SHP77 (cell line): Measurements from ENCODE around the gene SCD5.

Experiments used
- DNase-seq, 2 experiments: peaks; one replicate each; lab custom pipeline; 2025; lab: John Stamatoyannopoulos, UW

The SCD5 gene

GRCh38 chr4:82630079-82630478 is 168.5 kb downstream of the SCD5 start:
- no peak for DNase-seq

GRCh38 chr4:82629238-82630000 is 169.2 kb downstream of the SCD5 start:
- DNase-seq = no peak

DNA sequence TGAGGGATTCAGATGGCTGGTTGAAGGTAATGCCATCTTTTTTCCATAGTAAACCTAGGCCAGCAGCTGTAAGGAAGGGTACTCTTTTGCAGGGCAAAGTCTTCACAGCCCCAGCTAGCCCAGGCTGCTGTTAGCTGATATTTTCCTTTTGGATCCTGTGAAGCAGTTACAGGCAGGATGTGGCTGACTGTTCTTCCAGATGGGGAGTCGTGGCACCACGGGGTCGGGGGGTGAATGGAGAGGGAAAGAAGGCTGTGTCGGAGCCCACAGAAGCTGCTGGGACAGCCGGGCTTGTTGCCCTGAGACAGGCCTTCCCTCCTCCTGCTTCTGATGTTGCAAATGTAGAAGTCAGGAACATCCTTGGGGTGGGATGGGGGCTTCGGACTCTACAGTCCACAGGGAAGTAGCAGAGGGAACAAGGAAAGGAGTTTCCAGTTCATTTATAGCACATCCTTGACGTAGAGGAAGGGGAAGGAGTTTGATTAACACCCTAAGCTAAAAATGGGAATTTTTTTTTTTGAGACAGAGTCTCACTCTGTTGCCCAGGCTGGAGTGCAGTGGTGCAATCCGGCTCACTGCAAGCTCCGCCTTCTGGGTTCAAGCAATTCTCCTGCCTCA is 172.2 kb downstream of the SCD5 start:
- no peak for DNase-seq

DNA sequence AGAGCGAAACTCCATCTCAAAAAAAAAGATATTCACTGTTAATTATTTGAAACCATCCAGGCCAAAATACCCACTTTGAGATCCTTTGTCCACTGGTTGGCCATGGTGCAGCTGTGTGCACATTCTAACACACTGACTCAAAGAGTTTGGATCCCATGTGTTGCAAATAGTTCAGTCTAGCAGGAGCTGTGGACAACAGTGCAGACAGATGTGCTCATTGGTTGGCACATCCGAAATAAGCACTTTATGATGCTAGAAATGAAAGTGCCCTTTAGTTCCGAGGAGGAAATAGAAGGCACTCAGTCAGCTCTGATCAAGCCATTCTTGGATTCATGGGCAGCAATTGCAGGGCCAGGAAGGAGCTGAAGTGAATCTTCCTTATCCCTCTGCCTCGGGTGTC is 173.8 kb downstream of the SCD5 start:
- no peak for DNase-seq

DNA sequence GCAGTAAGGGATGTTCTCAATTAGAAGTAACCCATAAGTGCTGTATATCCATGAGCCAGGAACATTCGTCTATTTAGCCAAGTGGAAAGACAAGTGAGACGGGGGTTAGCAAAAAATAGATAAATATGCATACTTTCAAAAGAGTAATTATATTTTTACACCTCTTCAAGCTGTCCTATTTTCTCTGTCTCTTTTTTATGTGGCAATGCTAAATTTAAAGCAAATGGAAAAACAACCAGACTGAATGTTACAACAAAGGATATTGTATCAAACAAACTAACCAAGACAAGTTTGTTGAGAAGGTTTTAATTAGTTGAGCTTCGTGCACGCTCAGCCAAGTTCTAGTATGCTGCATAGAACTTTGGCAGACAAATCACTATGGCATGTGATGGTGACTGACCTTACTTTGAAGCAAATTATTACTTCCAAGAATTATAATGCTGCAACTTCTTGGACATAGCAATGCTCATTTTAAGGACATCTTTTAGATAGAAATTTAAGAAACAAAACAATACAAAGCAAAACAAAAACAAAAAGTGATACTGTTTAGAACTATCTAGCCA is 175.4 kb downstream of the SCD5 start:
- no peak for DNase-seq

DNA sequence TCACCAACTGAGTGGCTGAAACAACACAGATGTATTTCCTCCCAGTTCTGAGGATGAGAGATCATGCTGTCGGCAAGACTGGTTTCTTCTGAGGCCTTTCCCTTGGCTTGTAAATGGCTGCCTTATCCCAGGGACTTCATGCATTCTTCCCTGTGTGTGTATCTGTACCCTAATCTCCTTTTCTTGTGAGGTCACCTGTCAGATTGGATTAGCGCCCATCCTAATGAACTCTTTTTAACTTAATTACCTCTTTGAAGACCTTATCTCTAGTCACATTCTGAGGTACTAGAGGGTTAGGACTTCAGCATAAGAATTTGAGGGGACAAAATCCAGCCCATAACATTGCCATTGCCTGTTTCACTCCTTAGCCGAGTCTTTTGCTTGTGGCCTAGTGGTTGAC is 177.3 kb downstream of the SCD5 start:
- no peak for DNase-seq

DNA sequence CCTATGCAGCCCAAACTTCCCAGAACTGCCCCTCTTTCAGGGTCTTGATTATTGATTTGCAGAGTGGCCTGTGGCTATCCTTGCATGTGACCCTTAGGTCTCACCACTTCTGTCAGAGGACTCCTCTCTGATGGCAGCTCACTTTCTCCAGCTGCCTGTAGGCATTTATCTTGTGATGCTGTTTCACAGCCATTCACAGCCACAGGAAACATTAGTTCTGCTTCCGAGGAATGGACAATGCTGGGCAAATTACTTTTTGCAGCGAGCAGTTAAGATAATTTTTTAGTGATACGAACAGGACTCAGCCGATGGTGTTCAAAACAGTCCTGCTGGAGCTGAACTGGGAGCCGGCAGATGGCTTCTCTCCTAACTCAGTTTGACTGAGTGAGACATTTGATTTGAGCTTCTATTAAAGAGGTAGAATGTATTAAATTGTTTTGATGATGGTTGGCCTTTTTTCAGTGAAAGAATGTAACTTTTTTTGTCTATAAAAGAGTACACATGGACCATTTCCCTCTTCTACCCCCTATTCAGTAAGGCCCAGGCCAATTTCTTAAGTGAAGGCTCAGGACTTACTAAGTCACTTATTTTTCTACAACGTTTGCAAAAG is 178.4 kb downstream of the SCD5 start:
- DNase-seq = no peak

DNA sequence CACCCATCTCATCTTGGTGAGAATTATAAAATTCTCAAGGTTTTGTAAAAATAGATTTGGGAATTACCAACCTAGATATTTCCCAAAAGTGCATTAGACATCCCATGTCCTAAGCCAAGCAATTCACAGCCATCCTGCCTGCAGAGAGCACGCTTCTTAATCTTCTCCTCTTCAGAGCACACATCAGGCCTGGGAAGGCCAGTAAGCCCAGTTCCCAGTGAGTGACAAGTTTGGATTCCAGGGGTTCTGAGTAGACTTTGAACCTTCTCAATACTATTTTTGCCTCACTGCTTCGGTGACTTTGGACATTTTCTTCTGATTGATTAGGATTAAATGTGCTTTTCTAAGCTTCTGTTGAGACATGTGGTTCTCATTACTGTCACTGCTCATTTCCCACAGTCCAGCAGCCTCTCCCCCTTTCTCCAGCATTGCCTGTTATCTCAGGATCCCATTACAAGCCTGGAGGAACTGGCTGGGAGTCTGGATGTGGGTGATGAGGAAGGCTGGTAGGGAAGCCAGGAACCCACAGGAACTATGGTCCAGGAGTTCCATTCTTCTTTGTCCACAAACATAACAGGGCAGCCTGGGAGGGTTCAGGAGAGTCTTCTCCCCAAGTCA is 180.4 kb downstream of the SCD5 start:
- no peak for DNase-seq

- no peak for DNase-seq
Measured at GRCh38 chr4:82614838-82615449, 183.7 kb downstream of the SCD5 start.

DNA sequence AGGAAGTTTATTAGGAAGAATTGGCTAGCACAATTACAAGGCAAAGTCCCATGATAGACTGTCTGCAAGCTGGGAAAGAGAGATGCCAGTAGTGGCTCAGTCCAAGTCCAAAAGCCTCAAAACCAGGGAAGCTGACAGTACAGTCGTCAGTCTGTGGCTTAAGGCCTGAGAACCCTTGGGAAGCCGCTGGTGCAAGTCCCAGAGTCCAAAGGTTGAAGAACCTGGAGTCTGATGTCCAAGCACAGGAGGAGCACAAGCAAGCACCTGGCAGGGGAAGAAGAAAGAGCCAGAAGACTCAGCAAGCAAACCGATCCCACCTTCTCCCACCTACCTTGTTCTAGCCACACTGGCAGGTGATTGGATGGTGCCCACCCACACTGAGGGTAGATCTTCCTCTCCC is 185.5 kb downstream of the SCD5 start:
- no peak for DNase-seq

DNA sequence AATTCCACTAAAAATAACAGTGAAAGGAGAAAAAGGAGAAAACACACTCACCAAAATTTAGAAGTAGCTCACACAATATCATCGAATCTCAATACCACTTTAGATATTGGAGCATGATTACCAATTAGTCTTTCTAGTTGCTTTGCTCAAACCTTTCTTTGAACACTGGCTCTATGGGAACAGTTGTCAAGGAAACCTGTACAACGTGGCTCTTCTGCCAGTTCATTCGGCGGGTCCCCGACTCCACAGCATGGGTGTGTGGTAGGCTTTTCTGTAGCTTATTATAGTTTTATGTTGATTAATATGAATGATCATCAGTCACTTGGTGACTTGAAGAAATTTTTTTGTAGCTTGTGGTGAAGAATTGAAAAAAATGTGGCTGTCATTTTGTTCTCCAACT is 186.6 kb downstream of the SCD5 start:
- no peak for DNase-seq

GRCh38 chr4:82611527-82611926 is 187.1 kb downstream of the SCD5 start:
- DNase-seq = no peak

GRCh38 chr4:82610041-82610440 is 188.6 kb downstream of the SCD5 start:
- DNase-seq = no peak

- no peak for DNase-seq
Measured at GRCh38 chr4:82606622-82607021, 192.0 kb downstream of the SCD5 start.

DNA sequence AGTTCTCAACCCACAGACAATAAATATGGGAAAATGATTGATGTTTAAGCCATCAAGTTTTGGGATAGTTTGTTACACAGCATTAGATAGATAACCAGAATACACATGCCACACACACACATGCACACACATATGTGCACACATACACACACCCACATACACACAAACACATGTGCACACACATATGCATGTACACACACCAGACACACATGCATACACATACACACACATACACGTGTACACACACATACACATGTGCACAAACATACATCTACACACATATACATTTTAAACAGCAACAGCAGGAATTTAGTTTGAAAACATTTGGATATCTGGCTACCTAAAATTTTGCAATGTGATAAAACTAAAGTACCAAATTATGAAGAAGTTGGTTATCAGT is 194.1 kb downstream of the SCD5 start:
- no peak for DNase-seq

- DNase-seq = no peak
Measured at GRCh38 chr4:82601242-82602015, 197.2 kb downstream of the SCD5 start.

GRCh38 chr4:82599336-82599735 is 199.3 kb downstream of the SCD5 start:
- DNase-seq = peak; percentile 28 to 47

DNA sequence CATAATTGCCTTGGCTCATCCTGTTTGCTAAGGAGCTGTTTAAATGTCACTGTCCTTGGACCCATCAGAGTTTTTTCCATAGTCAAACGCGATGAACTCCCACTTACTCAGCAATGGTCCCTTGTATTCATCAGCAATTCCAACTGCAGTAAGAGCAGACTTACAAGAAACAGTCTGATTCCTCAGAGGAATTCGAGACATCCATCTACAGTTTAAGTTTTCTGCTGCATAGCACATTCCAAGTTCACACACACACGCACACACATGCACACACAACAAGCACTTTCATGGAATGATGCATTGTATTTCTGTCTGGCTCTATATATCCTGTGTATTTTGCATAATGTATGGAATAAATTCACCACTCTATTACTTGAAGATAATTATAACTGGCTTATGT is 204.1 kb downstream of the SCD5 start:
- no peak for DNase-seq

DNA sequence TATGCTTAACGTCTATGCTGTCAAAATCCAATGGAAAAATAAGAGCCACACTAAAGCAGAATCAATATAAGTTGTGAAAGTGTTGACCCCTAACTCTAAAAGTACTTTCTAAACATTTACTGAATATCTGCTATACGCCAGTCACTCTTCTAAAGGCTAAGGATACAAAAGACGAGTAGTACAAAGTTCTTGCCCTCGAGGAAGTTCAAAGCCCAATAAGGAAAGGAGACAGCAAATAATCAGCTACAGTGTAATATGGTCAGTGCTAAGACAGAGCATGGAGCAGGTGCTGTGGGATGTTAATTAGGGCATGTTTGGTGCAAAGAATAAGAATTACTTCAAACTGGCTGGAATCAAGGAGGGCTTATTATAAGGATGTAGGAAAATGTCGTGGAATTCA is 205.2 kb downstream of the SCD5 start:
- DNase-seq = no peak

DNA sequence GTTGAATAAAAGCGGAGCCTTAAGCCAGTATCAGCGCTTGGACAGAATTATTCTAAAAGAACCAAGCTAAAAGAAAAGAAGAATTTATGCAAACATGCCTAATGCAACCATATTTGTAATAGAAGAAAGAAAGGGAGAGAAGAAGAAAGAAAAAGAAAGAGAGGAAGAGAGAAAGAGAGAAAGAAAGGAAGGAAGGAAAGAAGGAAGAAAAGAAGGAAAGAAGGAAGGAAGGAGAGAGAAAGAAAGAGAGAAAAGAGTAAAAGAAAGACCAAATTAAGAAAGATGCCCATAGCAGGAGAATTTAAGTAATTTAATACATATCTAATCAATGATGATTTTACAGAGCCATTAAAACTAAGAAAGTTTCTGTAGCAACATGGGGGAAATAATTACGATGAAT is 206.0 kb downstream of the SCD5 start:
- no peak for DNase-seq

- peak; percentile 60 to 74 for DNase-seq
Measured at GRCh38 chr4:82591592-82591991, 207.0 kb downstream of the SCD5 start.
